Natural killer cell treated with Interleukin-12 subunit alpha and Interleukin-12 subunit beta and Interleukin-15 and Interleukin-18, amount 100 ng/mL, for 72 hours (primary cell): ENCODE data around the gene PTPRG. TPM values are rescaled to one million over a fixed set of nuclear protein-coding genes. Genes with fewer than 3 reads are reported as not detected.

ENCODE experiments used
- ATAC-seq, 2 donors: fragments of 150-1000 bp; cut with Tn5 transposase in 1 of 2; sonication (Bioruptor Pico), chemical (Tn5 transposase) in 1 of 2; 2 replicates each; pipeline ENCODE4 v1.10.0; 2021
- DNase-seq: peaks from one replicate; pipeline ENCODE4 v3.0.0; 2022; ENCODE audit warnings: low spot score
- H3K27ac Mint-ChIP-seq, 2 donors: 1 replicate in 1 of 2; 2 replicates in 1 of 2; pipeline ENCODE4 v1.8.0; 2022; ENCODE audit warnings: mixed read lengths in 2 of 2, mild to moderate bottlenecking in 1 of 2, moderate library complexity in 1 of 2
- H3K27me3 Mint-ChIP-seq, 2 donors: 1 replicate in 1 of 2; 2 replicates in 1 of 2; pipeline ENCODE4 v1.8.0; 2022; ENCODE audit warnings: mixed read lengths in 2 of 2
- H3K36me3 Mint-ChIP-seq: one replicate; pipeline ENCODE4 v1.8.0; 2022; ENCODE audit warnings: mixed read lengths
- H3K4me1 Mint-ChIP-seq, 2 donors: 1 replicate in 1 of 2; 2 replicates in 1 of 2; pipeline ENCODE4 v1.8.0; 2022; ENCODE audit warnings: low read depth in 2 of 2, mixed read lengths in 2 of 2, mild to moderate bottlenecking in 1 of 2
- H3K4me3 Mint-ChIP-seq: one replicate; pipeline ENCODE4 v1.8.0; 2022; ENCODE audit warnings: mixed read lengths
- H3K9me3 Mint-ChIP-seq: 2 replicates; pipeline ENCODE4 v1.8.0; 2022; ENCODE audit warnings: mixed read lengths
- total RNA-seq, 2 donors: library from RNA; stranded (reverse); gene quantifications; one replicate each; pipeline ENCODE4 v1.2.3, GENCODE V29; 2022

The PTPRG gene
- total RNA-seq, 2 donors from 2014 or later = 0.33 to 0.93 TPM

GRCh38 chr3:62154457-62155148, 593.2 kb downstream of the PTPRG start:
- Mint-ChIP-seq H3K4me3 (no peak overlapping the region), H3K36me3 (no peaks in the 10 kb centered on the region), H3K27me3 (no peaks in the 10 kb centered on the region), H3K27ac (no peak overlapping the region), H3K4me1 (no peaks in the 10 kb centered on the region), H3K9me3 (peaks cover 6% of the 10 kb centered on the region)
- ATAC-seq = no peak
- DNase-seq = no peak

- Mint-ChIP-seq H3K4me3 (no peak overlapping the region), H3K27ac (no peak overlapping the region), H3K27me3 (no peaks in the 10 kb centered on the region), H3K36me3 (no peaks in the 10 kb centered on the region), H3K9me3 (peaks cover 6% of the 10 kb centered on the region), H3K4me1 (no peaks in the 10 kb centered on the region)
- no peak for ATAC-seq
- no peak for DNase-seq
These were observed 597.8 kb downstream of the PTPRG start for GRCh38 chr3:62159056-62159708.

- no peaks in the 10 kb centered on the region for H3K4me1 Mint-ChIP-seq
- H3K36me3 Mint-ChIP-seq = no peaks in the 10 kb centered on the region
- no peaks in the 10 kb centered on the region for H3K27me3 Mint-ChIP-seq
- ATAC-seq = no peak
- H3K27ac Mint-ChIP-seq = no peak overlapping the region
- peaks cover 6% of the 10 kb centered on the region for H3K9me3 Mint-ChIP-seq
- H3K4me3 Mint-ChIP-seq = no peak overlapping the region
- no peak for DNase-seq
These were observed 598.3 kb downstream of the PTPRG start for GRCh38 chr3:62159709-62160092.

GRCh38 chr3:62161371-62161770, 600.0 kb downstream of the PTPRG start:
- DNase-seq (no peak), ATAC-seq (no peak)
- no peaks in the 10 kb centered on the region for H3K4me1 Mint-ChIP-seq
- no peaks in the 10 kb centered on the region for H3K27me3 Mint-ChIP-seq
- H3K27ac Mint-ChIP-seq = no peak overlapping the region
- no peak overlapping the region for H3K4me3 Mint-ChIP-seq
- H3K36me3 Mint-ChIP-seq = no peaks in the 10 kb centered on the region
- H3K9me3 Mint-ChIP-seq = peaks cover 6% of the 10 kb centered on the region

- H3K4me3 Mint-ChIP-seq = no peak overlapping the region
- H3K27ac Mint-ChIP-seq = no peak overlapping the region
- no peak for DNase-seq
- H3K27me3 Mint-ChIP-seq = no peaks in the 10 kb centered on the region
- H3K36me3 Mint-ChIP-seq = no peaks in the 10 kb centered on the region
- H3K4me1 Mint-ChIP-seq = no peaks in the 10 kb centered on the region
- no peak for ATAC-seq
- H3K9me3 Mint-ChIP-seq = no peaks in the 10 kb centered on the region
These were observed 602.8 kb downstream of the PTPRG start for GRCh38 chr3:62164196-62164595.

- no peak overlapping the region for H3K4me3 Mint-ChIP-seq
- no peaks in the 10 kb centered on the region for H3K27me3 Mint-ChIP-seq
- no peak overlapping the region for H3K27ac Mint-ChIP-seq
- H3K4me1 Mint-ChIP-seq = no peaks in the 10 kb centered on the region
- no peaks in the 10 kb centered on the region for H3K36me3 Mint-ChIP-seq
- H3K9me3 Mint-ChIP-seq = no peaks in the 10 kb centered on the region
- no peak for DNase-seq
- no peak for ATAC-seq
These were observed 603.4 kb downstream of the PTPRG start for GRCh38 chr3:62164746-62165145.

- ATAC-seq = no peak
- H3K27me3 Mint-ChIP-seq = no peaks in the 10 kb centered on the region
These were observed 606.3 kb downstream of the PTPRG start for GRCh38 chr3:62167566-62168262.

GRCh38 chr3:62168356-62168755, 607.0 kb downstream of the PTPRG start:
- no peak for ATAC-seq
- Mint-ChIP-seq H3K4me1 (no peaks in the 10 kb centered on the region), H3K27me3 (no peaks in the 10 kb centered on the region), H3K36me3 (no peaks in the 10 kb centered on the region), H3K9me3 (no peaks in the 10 kb centered on the region), H3K27ac (no peak overlapping the region), H3K4me3 (no peak overlapping the region)
- DNase-seq = no peak

More at GRCh38 chr3:62167566-62168262, 606.3 kb downstream of the PTPRG start:
- H3K9me3 Mint-ChIP-seq = no peaks in the 10 kb centered on the region
- no peaks in the 10 kb centered on the region for H3K36me3 Mint-ChIP-seq
- no peak overlapping the region for H3K4me3 Mint-ChIP-seq
- DNase-seq = no peak
- H3K4me1 Mint-ChIP-seq = no peaks in the 10 kb centered on the region
- H3K27ac Mint-ChIP-seq = no peak overlapping the region

DNA sequence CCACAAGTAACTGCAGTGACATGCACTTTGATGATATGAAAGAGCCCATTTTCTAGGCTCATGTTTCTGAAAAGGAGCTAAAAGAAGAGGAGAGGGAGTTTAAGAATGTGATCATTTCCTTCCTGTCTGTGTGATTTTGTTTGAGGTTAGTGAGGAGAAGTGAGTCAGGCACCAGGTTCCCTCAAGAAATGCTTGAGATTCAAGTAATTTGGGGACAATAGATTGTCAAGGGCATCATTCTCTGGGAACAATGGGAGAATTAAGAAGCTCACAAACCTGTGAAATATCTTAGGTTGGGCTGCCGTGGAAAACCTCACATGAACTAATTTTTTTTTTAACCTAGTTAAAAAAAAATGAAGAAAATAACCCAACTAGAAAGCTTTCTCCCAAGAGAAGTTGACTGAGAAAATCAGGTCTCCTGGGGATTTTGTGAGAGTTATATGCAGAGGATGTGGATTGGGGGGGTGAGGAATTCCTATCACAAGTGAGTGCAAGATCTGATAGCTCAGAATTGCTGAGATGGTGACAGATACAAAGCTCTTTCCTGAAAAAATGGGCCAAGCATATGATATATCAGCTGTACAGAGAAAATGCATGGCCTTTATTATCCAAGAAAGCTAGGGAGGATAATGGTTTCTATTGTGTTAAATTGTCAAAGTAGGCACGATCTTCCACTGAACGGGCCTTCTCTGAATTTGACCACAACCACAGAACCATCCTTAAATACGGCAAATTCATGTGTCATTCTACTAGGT, 608.7 kb downstream of the PTPRG start:
- H3K9me3 Mint-ChIP-seq = no peaks in the 10 kb centered on the region
- H3K36me3 Mint-ChIP-seq = no peaks in the 10 kb centered on the region
- H3K27me3 Mint-ChIP-seq = no peaks in the 10 kb centered on the region
- H3K4me3 Mint-ChIP-seq = peak overlapping the region; percentile 19
- ATAC-seq (no peak), DNase-seq (no peak)
- no peaks in the 10 kb centered on the region for H3K4me1 Mint-ChIP-seq
- no peak overlapping the region for H3K27ac Mint-ChIP-seq

GRCh38 chr3:62171789-62172188, 610.4 kb downstream of the PTPRG start:
- ATAC-seq (no peak), DNase-seq (no peak)
- no peak overlapping the region for H3K4me3 Mint-ChIP-seq
- H3K9me3 Mint-ChIP-seq = peaks cover 3% of the 10 kb centered on the region
- no peak overlapping the region for H3K27ac Mint-ChIP-seq
- H3K27me3 Mint-ChIP-seq = no peaks in the 10 kb centered on the region
- no peaks in the 10 kb centered on the region for H3K4me1 Mint-ChIP-seq
- H3K36me3 Mint-ChIP-seq = no peaks in the 10 kb centered on the region

- DNase-seq = no peak
- H3K36me3 Mint-ChIP-seq = no peaks in the 10 kb centered on the region
- peaks cover 3% of the 10 kb centered on the region for H3K9me3 Mint-ChIP-seq
- H3K27me3 Mint-ChIP-seq = no peaks in the 10 kb centered on the region
- ATAC-seq = no peak
- no peaks in the 10 kb centered on the region for H3K4me1 Mint-ChIP-seq
- H3K27ac Mint-ChIP-seq = no peak overlapping the region
- H3K4me3 Mint-ChIP-seq = no peak overlapping the region
These were observed 610.8 kb downstream of the PTPRG start for GRCh38 chr3:62172199-62172598.

DNA sequence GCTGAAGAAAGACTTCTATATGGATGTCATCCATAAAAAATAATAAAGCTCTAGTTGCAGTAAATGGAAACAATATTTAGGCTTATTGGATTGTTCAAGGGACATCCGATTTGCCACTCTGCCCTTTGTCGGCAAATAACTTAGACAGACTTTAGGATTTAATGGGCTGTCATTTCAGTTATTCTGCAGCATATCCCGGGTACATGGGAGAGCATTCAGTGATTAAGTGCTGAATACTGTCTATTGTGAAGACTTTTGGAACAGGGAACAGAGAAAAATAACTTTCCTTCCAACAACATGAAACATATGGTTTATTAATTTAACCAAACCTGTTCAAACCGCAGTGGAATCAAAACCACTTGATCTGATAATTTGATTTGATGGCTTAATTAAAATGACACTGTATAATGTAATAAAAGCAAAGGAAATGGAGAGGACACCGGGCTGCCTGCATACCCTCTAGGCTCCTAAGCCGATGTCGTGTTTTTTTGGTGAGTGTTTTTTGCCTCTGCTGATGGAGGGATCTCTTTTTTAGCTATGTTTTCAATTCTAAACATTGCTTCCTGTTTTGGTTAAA, 612.7 kb downstream of the PTPRG start:
- H3K9me3 Mint-ChIP-seq = peaks cover 3% of the 10 kb centered on the region
- H3K4me3 Mint-ChIP-seq = no peak overlapping the region
- no peaks in the 10 kb centered on the region for H3K36me3 Mint-ChIP-seq
- H3K27ac Mint-ChIP-seq = no peak overlapping the region
- DNase-seq (no peak), ATAC-seq (no peak)
- no peaks in the 10 kb centered on the region for H3K27me3 Mint-ChIP-seq
- H3K4me1 Mint-ChIP-seq = no peaks in the 10 kb centered on the region

GRCh38 chr3:62175161-62175560, 613.8 kb downstream of the PTPRG start:
- ATAC-seq (no peak), DNase-seq (no peak)
- H3K9me3 Mint-ChIP-seq = peaks cover 3% of the 10 kb centered on the region
- no peak overlapping the region for H3K27ac Mint-ChIP-seq
- H3K4me3 Mint-ChIP-seq = no peak overlapping the region
- no peaks in the 10 kb centered on the region for H3K27me3 Mint-ChIP-seq
- H3K36me3 Mint-ChIP-seq = no peaks in the 10 kb centered on the region
- H3K4me1 Mint-ChIP-seq = no peaks in the 10 kb centered on the region
